IgD-negative memory B cell (primary cell): ENCODE measurements around the gene DYNC2H1. TPM values are rescaled to one million over a fixed set of nuclear protein-coding genes. Genes with fewer than 3 reads are reported as not detected.

Experiments used
- H3K27ac Mint-ChIP-seq, 3 donors: one replicate each; pipeline ENCODE4 v1.8.0; 2020 to 2022; ENCODE audit warnings: mild to moderate bottlenecking in 3 of 3, mixed read lengths in 3 of 3, moderate library complexity in 1 of 3
- H3K27me3 Mint-ChIP-seq: one replicate; pipeline ENCODE4 v1.8.0; 2021; ENCODE audit warnings: mixed read lengths
- H3K36me3 Mint-ChIP-seq: one replicate; pipeline ENCODE4 v1.8.0; 2020; ENCODE audit warnings: mild to moderate bottlenecking, mixed read lengths
- H3K4me1 Mint-ChIP-seq, 3 donors: one replicate each; pipeline ENCODE4 v1.8.0; 2020 to 2022; ENCODE audit warnings: mixed read lengths in 3 of 3, mild to moderate bottlenecking in 1 of 3
- H3K4me3 Mint-ChIP-seq, 4 donors: one replicate each; pipeline ENCODE4 v1.8.0; 2020 to 2022; ENCODE audit warnings: mild to moderate bottlenecking in 4 of 4, mixed read lengths in 4 of 4, moderate library complexity in 3 of 4
- H3K9me3 Mint-ChIP-seq, 3 donors: one replicate each; pipeline ENCODE4 v1.8.0; 2020 to 2021; ENCODE audit warnings: mixed read lengths in 3 of 3, mild to moderate bottlenecking in 1 of 3
- polyA plus RNA-seq: library from polyadenylated mRNA; unstranded; fragments of 300-500 nt; fragmentation: Illumina TruSeq; gene quantifications from one replicate; pipeline ENCODE4 v1.2.3, GENCODE V29; 2021

DYNC2H1 gene
- polyA plus RNA-seq, 1 donor from 2014 or later: 0.29 TPM

DNA sequence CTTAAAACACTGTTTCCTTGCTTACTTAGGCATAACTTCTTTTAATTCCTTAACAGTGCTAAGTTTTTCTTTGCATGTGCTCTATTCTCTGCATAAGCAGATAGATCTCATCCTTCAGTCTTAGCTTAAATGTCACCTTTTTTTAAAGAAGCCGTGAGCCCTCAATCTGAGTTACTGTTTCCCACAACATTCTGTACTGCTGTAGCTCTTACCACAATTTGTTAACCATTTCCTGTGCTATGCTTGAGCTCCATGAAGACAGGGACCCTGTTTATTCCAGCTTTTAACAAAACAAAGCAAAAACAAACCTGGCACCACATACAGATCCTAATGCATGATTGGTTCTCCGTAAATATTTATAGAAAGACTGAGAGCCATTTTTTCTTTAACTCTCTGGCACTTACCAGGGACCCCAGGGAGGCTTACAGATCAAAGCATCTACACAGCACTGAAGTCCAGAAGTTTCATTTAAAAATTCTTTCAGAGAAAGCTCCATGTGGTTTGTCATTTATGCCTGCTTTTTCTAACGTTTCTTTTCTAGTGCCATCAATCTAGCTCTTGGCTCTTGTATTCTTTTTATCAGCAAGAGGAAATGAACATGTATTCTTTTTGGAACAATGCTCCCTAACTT lies 74.9 kb downstream of the DYNC2H1 start:
- Mint-ChIP-seq H3K27ac (no peak overlapping the region), H3K9me3 (no peaks in the 10 kb centered on the region), H3K4me3 (no peak overlapping the region), H3K4me1 (no peaks in the 10 kb centered on the region), H3K27me3 (no peaks in the 10 kb centered on the region), H3K36me3 (no peaks in the 10 kb centered on the region)

DNA sequence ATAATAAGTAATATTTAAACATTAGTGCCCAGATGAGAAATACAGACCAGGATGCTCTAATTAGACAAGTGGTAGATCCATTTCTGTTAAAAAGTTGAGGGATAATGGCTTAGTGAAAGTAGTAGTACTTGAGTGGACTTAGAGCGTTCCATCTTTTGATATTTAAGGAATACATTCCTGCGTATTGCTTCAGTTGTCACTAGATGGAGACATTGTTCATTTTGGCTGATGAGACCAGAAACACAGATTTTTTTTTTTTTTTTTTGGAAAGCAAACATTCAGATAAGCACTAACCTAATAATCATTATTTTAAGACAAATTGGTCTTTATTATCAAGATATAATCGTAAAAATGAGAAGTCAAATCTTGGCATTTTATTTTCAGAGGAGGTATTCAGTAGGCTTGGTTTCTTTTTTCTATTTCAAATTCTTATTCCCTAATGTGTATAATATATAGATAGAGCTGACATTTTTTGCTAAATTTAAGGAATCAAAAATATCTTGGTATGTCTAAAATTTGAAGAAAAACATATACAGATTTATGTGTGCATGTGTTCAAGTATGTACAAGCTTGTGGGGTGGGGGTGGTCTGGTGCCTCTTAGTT lies 92.9 kb downstream of the DYNC2H1 start:
- no peak overlapping the region for H3K27ac Mint-ChIP-seq
- no peak overlapping the region for H3K4me3 Mint-ChIP-seq
- H3K36me3 Mint-ChIP-seq: no peaks in the 10 kb centered on the region
- H3K9me3 Mint-ChIP-seq: no peaks in the 10 kb centered on the region
- no peaks in the 10 kb centered on the region for H3K27me3 Mint-ChIP-seq
- H3K4me1 Mint-ChIP-seq: no peaks in the 10 kb centered on the region

DNA sequence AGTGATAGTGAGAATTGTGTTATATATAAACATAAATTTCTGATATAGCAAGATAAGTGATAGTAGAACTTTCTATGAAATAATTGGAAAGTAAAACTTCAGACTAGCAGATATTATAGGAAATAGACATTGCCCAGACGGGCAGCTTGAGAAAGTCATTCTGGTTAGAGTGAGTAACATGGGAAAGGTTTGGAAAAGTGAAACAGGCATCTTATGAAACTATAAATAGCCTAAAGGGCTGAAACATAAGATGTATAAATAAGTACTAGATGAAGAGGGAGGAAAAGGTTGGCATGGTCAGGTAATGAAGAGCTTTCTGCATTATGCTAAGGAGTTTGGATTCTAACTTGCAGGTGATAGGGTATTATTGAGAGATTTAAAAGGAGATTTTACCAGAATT lies 101.3 kb downstream of the DYNC2H1 start:
- Mint-ChIP-seq H3K27ac (no peak overlapping the region), H3K27me3 (no peaks in the 10 kb centered on the region), H3K4me3 (no peak overlapping the region), H3K36me3 (no peaks in the 10 kb centered on the region), H3K4me1 (peaks cover 0 to 1% (median 0%) of the 10 kb centered on the region in 3 donors), H3K9me3 (no peaks in the 10 kb centered on the region)

DNA sequence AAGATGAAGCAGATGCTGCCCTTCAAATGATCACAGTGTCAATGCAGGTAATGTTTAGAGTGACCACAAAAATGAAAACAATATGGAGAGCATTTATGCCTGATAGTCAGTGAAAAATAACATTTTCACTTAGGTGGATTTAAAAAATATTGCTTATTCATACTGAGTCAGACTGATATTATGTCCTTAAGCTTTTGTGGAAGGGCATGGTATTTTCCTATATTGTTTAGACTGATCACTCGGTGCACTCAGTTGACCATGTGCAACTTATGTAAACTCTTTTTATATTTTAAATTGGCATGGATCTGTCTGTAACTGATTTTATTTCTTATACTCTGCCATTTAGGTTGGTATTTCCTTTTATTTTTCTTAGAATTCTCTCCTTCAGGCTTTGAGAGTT lies 106.6 kb downstream of the DYNC2H1 start:
- Mint-ChIP-seq H3K27me3 (no peaks in the 10 kb centered on the region), H3K4me3 (no peak overlapping the region), H3K36me3 (peaks cover 1% of the 10 kb centered on the region), H3K27ac (no peak overlapping the region), H3K9me3 (no peaks in the 10 kb centered on the region), H3K4me1 (peaks cover 0 to 1% (median 0%) of the 10 kb centered on the region in 3 donors)

DNA sequence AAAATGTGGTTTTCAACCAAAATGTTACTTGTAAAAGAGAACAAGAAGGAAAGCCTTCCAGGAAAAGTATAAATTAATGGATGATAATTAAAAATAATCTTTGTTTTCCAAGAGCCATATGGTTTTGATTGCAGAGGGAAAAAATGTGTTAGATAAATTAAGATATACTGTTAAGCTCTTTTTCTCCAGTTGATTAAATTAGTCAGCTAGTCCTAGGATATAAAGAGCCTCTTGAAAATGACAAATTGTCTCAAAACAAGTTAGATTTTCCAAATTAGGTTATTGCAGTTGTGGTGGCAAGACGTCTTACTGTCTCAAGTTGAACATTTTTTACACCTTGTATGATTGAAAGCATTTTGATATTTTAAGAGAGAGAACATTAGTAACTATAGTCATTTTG lies 110.9 kb downstream of the DYNC2H1 start:
- Mint-ChIP-seq H3K9me3 (no peaks in the 10 kb centered on the region), H3K4me3 (no peak overlapping the region), H3K27ac (no peak overlapping the region), H3K36me3 (peaks cover 1% of the 10 kb centered on the region), H3K4me1 (no peaks in the 10 kb centered on the region), H3K27me3 (no peaks in the 10 kb centered on the region)

DNA sequence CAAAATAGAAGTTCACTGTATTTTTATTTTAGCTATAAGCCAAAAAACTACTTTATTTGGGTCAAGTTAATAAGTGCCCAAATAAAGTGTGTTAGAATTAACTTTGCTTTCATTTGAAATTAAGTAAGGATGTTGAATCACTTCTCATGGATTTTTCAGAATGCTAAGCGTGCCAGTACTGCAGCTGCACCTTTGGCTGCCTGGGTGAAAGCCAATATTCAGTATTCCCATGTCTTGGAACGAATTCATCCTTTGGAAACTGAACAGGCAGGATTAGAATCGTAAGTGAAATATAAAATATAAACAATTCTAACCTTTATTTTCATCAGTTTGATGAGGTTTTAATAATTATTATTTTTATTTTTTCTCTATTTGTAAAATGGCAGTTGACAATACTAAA lies 113.6 kb downstream of the DYNC2H1 start:
- Mint-ChIP-seq H3K4me3 (no peak overlapping the region), H3K9me3 (no peaks in the 10 kb centered on the region), H3K27me3 (no peaks in the 10 kb centered on the region), H3K36me3 (peaks cover 1% of the 10 kb centered on the region), H3K27ac (no peak overlapping the region), H3K4me1 (no peaks in the 10 kb centered on the region)

DNA sequence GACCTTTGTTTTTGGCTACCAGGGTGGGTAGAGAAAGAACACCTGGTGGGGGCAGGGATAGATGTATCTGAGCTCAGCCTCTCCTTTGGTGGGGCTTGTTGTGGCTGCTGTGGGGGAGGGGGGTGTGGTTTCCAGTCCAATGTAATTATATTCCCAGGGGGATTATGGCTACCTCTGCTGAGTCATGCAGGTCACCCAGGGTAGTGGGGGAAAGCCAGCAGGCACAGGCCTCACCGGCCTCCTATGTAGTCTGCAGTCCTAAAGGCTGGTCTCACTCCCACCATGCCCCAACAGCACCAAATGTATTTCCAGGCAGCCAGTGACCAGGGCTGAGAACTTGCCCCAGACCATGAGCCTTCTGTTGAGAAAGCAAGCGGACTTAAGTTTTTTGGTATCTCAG lies 119.6 kb downstream of the DYNC2H1 start:
- H3K36me3 Mint-ChIP-seq: peaks cover 3% of the 10 kb centered on the region
- no peak overlapping the region for H3K4me3 Mint-ChIP-seq

DNA sequence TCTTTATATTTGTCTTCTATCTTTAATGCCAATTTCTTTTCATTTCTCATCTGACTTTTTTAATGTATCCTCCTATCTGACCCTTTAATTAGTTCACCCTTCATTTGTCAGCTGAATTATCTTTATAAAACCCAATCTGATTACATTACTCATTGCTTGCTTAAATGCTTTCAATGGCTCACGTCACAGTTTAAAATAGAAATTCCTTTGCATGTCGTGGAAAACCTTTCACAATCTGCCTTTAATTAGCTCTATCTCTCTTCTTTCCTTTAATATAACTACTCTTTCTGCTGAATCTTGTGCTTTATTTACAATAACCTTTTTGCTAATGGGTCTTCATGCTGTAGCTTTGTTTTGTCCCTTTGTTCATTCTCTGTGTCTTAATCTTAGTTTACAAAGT lies 125.7 kb downstream of the DYNC2H1 start:
- Mint-ChIP-seq H3K4me1 (no peaks in the 10 kb centered on the region), H3K9me3 (no peaks in the 10 kb centered on the region), H3K4me3 (no peak overlapping the region), H3K27me3 (no peaks in the 10 kb centered on the region), H3K27ac (no peak overlapping the region), H3K36me3 (no peaks in the 10 kb centered on the region)

More for the DNA sequence above, 119.6 kb downstream of the DYNC2H1 start:
- no peaks in the 10 kb centered on the region for H3K4me1 Mint-ChIP-seq
- no peaks in the 10 kb centered on the region for H3K27me3 Mint-ChIP-seq
- H3K27ac Mint-ChIP-seq: no peak overlapping the region
- H3K9me3 Mint-ChIP-seq: no peaks in the 10 kb centered on the region

DNA sequence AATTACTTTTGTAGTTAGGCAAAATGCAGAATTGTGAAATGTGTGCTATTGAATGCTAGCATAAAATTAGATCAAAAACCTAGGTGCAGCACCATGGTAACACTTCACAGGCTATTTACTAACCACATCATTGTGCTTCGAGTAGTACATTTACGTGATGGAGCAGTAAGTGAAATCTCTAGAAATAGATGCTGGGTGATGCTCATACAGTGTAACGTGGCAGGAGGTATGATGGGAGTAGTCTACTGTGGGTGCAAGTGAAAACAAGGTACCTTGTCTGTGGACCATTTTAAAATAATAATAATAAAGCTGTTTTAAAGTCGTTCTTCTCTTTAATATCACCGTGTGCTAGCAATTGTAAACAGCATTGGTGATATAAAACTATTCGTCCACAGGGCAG lies 132.3 kb downstream of the DYNC2H1 start:
- Mint-ChIP-seq H3K27me3 (no peaks in the 10 kb centered on the region), H3K4me1 (no peaks in the 10 kb centered on the region), H3K4me3 (no peak overlapping the region), H3K36me3 (no peaks in the 10 kb centered on the region), H3K9me3 (no peaks in the 10 kb centered on the region), H3K27ac (no peak overlapping the region)

DNA sequence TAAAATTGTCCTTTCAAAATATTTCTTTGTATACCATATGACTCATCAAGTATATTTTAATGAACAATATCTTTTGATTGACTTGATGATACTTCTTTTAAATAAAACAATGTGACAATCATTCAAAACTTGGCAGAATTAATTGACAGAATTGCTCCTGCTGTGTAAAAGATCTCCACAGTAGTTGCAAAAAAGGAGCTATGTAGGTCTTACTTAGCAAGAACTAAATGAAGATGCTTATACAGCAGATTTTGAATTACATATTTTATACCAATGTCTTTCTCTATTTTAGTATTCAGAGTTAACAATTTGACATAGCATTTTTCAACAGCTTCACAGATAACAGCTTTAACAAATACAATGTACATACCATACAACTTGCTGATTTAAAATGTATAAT lies 144.9 kb downstream of the DYNC2H1 start:
- Mint-ChIP-seq H3K4me3 (no peak overlapping the region), H3K4me1 (no peaks in the 10 kb centered on the region), H3K27ac (no peak overlapping the region), H3K9me3 (no peaks in the 10 kb centered on the region), H3K36me3 (peaks cover 2% of the 10 kb centered on the region), H3K27me3 (no peaks in the 10 kb centered on the region)

DNA sequence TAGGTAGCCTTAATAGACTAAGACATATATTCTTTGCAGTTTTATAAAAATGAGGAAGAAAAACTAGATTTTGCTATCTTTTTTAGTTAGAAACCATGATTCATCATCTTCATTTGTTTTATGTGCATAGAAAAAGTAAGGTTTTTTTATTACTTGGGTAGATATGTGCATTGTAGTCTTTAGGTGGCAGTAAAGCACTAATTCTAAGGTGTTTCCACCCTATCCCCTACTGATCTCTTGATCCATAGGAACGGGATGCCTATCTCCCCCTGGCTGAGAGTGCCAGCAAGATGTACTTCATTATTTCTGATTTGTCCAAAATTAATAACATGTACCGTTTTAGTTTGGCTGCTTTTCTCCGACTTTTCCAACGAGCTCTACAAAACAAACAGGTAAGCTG lies 148.1 kb downstream of the DYNC2H1 start:
- no peaks in the 10 kb centered on the region for H3K27me3 Mint-ChIP-seq
- no peak overlapping the region for H3K27ac Mint-ChIP-seq
- H3K4me3 Mint-ChIP-seq: no peak overlapping the region
- H3K36me3 Mint-ChIP-seq: peaks cover 2% of the 10 kb centered on the region
- no peaks in the 10 kb centered on the region for H3K4me1 Mint-ChIP-seq
- H3K9me3 Mint-ChIP-seq: no peaks in the 10 kb centered on the region

DNA sequence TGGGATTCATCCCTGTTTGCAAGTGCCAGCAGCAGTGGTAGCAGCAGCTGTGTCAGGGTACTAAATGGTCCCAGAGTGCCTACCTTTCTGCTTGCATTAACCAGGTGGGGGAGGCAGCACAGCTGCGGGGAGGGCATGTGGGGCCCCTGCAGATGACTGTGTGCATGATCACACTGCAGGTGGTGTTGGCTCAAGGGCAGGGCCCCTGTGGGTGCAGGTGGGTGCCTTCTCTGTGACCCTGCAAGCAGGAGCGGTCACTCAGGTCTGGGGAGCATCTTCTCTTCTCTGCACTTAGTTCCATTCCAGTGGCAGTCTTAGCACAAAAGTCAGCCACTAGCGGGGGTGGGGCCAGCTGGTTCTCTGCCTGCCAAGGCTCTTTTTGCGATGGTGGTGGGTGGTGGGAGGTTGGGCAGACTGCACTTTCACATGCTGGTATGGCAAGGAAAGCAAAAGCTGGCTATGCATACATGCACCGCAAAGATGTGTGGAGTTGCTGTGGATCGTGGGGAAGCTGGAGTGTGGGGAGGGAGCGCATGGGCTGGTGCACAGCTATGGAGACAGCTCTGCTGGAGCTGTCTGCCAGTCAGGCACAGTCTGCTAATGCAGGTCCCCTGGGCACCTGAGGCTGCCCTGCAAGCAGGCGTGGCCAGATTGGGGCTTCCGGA lies 157.1 kb downstream of the DYNC2H1 start:
- no peaks in the 10 kb centered on the region for H3K4me1 Mint-ChIP-seq
- no peak overlapping the region for H3K4me3 Mint-ChIP-seq
- H3K27ac Mint-ChIP-seq: no peak overlapping the region
- no peaks in the 10 kb centered on the region for H3K36me3 Mint-ChIP-seq
- no peaks in the 10 kb centered on the region for H3K27me3 Mint-ChIP-seq
- no peaks in the 10 kb centered on the region for H3K9me3 Mint-ChIP-seq

DNA sequence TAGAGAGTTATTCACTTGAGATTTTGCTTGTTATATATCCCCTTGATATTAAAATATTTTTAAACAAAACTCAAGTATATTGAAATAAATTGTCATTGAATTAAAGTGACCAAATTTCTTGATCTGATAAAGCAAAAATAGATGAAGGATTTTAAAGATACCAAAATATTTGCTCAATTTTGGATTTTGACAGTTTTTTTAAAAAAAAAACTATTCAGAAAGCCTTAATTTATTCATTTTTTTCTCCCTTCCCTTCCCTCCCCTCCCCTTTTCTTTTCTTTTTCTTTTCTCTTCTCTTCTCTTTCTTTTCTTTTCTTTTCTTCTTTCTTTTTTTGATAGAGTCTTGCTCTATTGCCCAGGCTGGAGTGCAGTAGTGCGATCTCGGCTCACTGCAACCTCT lies 163.7 kb downstream of the DYNC2H1 start:
- Mint-ChIP-seq H3K36me3 (no peaks in the 10 kb centered on the region), H3K27ac (no peak overlapping the region), H3K4me3 (no peak overlapping the region), H3K27me3 (no peaks in the 10 kb centered on the region), H3K4me1 (no peaks in the 10 kb centered on the region), H3K9me3 (peaks cover 0 to 5% (median 0%) of the 10 kb centered on the region in 3 donors)

DNA sequence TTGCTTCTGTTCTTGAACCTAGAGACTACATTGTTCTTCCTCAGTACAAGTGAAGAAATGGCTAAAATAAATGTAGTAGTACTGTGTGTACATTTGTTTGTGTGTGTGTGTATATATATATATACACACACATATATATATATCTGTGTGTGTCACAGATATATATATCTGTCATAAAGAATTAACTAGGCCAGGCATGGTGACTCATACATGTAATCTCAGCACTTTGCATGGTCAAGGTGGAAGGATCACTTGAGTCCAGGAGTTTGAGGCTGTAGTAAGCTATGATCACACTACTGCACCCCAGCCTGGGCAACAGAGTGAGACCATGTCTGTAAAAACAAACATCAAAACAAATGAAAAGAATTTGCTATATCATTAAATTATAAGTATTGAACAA lies 164.8 kb downstream of the DYNC2H1 start:
- Mint-ChIP-seq H3K36me3 (no peaks in the 10 kb centered on the region), H3K4me3 (no peak overlapping the region), H3K9me3 (peaks cover 0 to 5% (median 0%) of the 10 kb centered on the region in 3 donors), H3K4me1 (no peaks in the 10 kb centered on the region), H3K27me3 (no peaks in the 10 kb centered on the region), H3K27ac (no peak overlapping the region)

DNA sequence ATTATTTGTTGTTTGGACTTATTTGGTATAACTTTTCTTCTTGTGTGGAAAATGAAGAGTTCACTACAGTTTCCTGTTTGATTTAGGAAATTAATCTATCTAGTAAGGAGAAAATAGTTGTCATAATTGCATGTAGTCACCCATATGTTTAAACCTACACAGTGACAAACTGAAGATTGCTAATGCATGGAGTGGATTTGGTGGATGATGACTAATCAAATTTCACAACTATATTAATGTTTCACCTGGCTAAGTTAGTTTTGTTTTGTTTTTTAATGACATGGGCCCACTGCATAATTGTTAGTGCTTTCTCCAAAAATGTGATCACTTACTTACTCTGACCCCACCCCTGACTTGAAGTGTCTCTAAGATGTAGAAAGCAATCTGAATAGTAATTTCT lies 170.6 kb downstream of the DYNC2H1 start:
- Mint-ChIP-seq H3K9me3 (no peaks in the 10 kb centered on the region), H3K36me3 (no peaks in the 10 kb centered on the region), H3K27me3 (no peaks in the 10 kb centered on the region), H3K4me3 (no peak overlapping the region), H3K4me1 (no peaks in the 10 kb centered on the region), H3K27ac (peak overlapping the region in 1 of 3 donors; percentile 54)

DNA sequence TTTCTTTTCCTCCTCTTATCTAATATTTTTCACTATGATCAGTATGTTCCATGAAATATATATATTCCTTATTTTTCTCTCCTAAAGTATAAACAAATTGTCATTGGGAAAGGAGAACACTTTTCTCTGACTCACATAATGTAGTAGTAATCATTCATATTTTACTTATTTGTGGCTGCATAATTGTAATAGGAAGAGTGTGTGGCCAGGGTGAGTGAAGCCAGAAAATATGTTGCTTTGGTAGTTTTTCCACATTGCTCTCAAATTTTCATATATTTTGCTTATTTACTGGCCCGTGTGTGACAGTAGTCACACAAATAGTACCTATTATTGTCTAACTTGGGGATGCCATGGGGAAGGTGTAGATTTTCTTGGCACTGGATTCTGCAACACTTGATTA lies 172.1 kb downstream of the DYNC2H1 start:
- Mint-ChIP-seq H3K36me3 (no peaks in the 10 kb centered on the region), H3K27me3 (no peaks in the 10 kb centered on the region), H3K4me3 (no peak overlapping the region), H3K4me1 (no peaks in the 10 kb centered on the region), H3K9me3 (no peaks in the 10 kb centered on the region), H3K27ac (no peak overlapping the region)
